Astrocyte of the cerebellum (primary cell): ENCODE results near the gene FUT2.
A peak's percentile ranks its signal among the peaks of the same experiment; 100 is the strongest.
"Not testable (repeated sequence)": the region's sequence is repeated elsewhere in the genome, so short reads cannot be mapped to it uniquely, and the experiment has no call there.

ENCODE experiments used
- DNase-seq: peaks from one replicate; pipeline ENCODE4 v3.0.0-alpha.2; 2011; ENCODE audit warnings: low read depth
- H3K4me3 ChIP-seq: 2 replicates; pipeline ENCODE4 v1.5.1; 2011; ENCODE audit warnings: mild to moderate bottlenecking, low read depth, low read length, moderate library complexity
- in situ Hi-C: cut with HindIII; loops from 2 replicates; pipeline ENCODE4 v1.10.0; 2017; ENCODE audit warnings: low sequenced_read_pairs
- TF ChIP-seq, protein P1 (sequence below): IDR thresholded peaks from 2 replicates; pipeline ENCODE4 v1.5.1; 2012; ENCODE audit warnings: low read length, low read depth, moderate library complexity, mild to moderate bottlenecking; ENCODE audit errors: missing control alignments

FUT2 gene

DNA sequence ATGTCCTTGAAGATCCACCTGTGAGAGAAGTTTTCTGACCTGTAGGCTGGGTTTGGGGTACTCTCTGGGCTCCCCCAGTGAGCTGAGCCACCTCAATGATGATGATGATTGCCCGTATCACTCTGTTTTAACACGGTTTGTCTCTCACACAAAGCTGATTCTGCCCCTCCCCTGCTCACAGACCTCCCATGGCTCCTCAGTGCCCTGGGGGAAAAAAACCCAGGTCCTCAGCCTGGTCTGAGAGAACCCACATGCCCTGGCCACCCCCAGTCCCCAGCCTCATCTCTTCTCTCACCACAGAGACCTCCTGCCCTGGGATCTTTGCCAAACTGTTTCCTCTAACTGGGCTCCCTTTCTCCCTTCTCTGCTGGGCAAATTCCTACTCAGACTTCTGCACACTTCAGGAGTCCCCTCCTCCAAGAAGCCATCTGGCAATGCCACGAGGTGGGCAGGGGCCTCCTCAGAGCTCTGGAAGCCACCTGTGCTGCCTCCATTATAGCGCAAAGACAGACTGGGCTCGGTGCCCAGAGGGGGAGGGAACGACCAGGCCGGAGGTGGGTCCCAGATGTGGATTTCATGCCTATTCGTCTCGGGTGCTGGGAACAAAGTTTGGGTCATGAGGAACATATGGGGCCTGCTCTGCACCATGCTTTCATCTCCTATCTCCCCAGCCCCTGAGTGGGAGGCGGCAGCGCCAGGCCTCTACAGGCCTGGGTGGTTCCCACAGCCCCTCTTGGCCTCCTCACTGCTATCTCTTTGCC is 41.3 kb upstream of the FUT2 start:
- TF ChIP-seq, protein P1, sequence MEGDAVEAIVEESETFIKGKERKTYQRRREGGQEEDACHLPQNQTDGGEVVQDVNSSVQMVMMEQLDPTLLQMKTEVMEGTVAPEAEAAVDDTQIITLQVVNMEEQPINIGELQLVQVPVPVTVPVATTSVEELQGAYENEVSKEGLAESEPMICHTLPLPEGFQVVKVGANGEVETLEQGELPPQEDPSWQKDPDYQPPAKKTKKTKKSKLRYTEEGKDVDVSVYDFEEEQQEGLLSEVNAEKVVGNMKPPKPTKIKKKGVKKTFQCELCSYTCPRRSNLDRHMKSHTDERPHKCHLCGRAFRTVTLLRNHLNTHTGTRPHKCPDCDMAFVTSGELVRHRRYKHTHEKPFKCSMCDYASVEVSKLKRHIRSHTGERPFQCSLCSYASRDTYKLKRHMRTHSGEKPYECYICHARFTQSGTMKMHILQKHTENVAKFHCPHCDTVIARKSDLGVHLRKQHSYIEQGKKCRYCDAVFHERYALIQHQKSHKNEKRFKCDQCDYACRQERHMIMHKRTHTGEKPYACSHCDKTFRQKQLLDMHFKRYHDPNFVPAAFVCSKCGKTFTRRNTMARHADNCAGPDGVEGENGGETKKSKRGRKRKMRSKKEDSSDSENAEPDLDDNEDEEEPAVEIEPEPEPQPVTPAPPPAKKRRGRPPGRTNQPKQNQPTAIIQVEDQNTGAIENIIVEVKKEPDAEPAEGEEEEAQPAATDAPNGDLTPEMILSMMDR = no peak
- no peak for DNase-seq
- H3K4me3 ChIP-seq = no peak overlapping the region
- in situ Hi-C loops = no loop called here

DNA sequence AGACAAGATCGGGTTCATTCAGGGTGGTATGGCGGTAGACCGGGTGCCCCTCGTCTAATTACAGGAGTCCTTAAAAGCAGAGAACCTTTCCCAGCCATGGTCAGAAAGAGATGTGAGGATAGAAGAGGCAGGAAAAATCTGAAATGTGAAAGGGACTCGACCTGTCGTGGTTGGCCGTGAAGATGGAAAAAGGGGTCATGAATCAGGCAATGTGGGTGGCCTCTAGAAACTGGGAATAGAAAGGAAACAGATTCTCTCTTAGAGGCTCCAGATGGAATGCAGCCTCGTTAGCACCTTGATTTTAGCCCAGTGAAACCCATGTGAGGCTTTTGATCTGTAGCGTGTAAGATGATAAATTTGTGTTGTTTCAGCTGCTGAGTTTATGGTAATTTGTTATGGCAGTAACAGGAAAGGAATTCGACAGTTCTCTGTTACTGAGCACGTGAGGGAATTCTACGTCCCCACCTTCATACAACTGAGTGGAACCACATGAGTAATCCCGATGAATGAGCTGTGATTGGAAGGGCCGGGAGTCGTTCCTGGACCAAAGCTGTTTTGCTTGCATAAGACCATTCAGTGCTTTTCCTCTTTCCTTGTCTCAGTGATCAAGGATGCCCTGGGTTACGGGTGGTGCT is 38.8 kb upstream of the FUT2 start:
- TF ChIP-seq, protein P1 = no peak
- no peak overlapping the region for H3K4me3 ChIP-seq
- in situ Hi-C loops = no loop called here
- peak; percentile 80 for DNase-seq

DNA sequence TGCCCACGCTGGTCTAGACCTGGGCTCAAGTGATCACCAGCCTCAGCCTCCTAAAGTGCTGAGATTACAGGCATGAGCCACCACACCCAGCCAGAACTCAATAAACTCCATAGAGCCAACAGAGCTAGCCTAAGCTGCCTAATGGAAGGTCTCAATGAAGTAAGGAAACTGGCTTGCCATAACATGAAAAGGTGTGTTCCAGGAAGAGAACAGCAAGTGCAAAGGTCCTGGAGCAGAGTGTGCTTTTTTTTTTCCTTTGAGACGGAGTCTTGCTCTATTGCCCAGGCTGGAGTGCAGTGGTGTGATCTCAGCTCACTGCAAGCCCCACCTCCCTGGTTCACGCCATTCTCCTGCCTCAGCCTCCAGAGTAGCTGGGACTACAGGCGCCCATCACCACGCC is 37.9 kb upstream of the FUT2 start:
- DNase-seq, in situ Hi-C loops, H3K4me3 ChIP-seq: not testable (repeated sequence)

DNA sequence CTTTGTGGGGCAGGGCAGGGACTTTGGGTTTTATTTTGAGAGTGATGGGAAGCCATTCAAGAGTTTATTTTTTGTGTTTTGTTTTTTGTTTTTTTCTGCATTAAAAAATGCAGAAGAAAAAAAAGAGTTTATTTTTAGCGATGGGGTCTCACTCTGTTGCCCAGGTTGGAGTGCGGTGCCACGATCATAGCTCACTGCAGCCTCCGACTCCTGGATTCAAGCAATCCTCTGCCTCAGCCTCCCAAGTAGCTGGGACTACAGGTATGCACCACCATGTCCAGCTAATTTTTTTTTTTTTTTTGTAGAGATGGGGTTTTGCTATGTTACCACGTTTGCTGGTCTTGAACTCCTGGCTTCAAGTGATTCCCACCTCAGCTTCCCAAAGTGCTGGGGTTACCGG is 37.3 kb upstream of the FUT2 start:
- DNase-seq = no peak
- no peak overlapping the region for H3K4me3 ChIP-seq
- TF ChIP-seq, protein P1 = no peak
- in situ Hi-C loops = no loop called here

DNA sequence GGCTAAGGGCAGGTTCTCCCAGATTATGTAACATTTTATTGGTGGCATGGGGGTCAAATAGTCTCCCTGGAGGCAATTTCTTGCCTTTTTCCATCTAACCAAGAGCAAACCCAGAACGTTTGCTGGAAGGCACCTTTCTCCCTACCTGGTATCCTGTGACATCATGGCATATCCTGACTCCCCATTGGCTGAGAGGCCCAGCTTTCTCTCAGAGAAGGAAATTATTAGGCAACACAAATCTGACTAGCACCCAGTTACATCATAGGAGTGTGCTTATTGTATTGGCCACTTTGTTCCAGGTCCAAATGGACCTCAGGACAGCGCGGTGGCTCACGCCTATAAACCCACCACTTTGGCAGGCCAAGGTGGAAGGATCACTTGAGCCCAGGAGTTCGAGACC is 36.0 kb upstream of the FUT2 start:
- in situ Hi-C loops = no loop called here
- H3K4me3 ChIP-seq = no peak overlapping the region
- DNase-seq = no peak
- TF ChIP-seq, protein P1 = no peak

DNA sequence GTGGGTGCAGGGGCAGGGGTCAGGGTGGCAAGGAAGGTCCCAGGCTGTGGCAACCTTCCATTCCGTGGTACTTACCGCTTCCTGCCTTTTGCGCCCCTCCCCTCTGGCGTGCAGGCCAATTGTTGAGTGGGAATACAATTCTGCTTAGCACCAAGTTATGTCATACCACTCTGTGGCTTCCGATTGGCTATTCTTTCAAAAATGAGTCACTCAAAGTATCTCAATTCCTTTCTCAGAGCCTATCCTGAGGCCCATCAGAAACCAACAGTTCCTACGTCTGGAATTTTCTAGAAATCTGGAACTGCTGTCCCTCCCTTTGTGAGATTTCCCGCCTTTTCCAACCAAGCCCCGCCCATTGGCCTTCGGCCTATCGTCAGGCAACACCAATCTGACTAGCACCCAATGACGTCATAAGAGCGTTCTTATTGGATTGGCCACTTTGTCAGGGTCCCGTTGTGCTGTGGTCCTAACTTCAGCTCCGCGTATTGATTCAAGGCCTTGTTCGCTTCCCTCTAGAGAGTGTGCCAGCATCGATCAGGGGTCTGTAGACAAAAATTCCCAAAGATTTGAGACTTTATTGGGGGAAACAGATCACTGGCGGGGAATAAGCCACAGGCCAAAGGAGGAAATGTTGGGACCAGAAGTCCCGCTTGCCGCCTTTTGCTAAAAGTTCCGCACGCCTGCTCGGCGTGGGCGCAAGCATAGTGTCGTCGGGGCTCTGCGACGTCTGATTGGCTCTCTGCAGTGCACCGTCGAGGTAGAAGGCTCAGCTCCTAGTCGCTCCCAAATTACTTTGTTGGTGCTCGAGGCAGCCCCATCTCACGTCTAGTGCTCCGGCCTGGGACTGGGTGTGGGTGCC is 34.7 kb upstream of the FUT2 start:
- in situ Hi-C loops = no loop called here
- no peak overlapping the region for H3K4me3 ChIP-seq
- TF ChIP-seq, protein P1 = no peak
- DNase-seq = peak; percentile 69
